GM18861 (cell line): Measurements from ENCODE around the gene AP2A2.
"Not testable (repeated sequence)": the region's sequence is repeated elsewhere in the genome, so short reads cannot be mapped to it uniquely, and the experiment has no call there.

Experiments
- ATAC-seq: cut with Tn5 transposase; IDR thresholded peaks from one replicate; pipeline ENCODE4 v1.9.1; 2021; ENCODE audit not compliant: unreplicated experiment

Gene AP2A2

DNA sequence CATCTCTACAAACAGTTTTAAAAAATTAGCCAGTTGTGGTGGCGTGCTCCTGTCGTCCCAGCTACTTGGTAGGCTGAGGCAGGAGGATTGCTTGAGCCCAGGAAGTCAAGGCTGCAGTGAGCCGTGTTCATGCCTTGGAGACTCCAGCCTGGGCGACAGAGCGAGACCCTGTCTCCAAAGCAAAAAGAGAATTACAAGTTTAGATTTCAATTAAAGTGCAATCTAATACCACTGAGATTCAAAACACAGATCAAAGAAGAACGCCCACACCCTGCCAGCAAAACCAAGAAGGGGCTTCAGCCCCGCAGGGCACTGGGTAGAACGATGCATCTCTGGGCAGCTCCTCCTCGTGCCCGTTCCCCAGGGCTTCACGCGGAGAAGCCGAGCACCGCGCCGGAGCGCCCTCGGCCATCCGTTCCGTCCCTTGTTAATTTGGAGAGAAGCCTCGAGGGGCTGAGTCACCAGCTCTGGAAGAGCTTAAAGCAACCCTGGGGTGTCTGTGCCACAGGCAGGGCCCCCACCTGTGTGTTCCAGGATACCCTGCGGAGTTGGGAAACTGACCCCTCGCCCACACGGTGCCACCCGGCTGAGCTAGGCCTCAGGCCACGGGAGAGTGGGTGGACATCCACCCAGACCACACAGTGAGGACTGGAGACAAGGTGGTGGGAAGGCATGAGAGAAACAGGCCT, 47.0 kb downstream of the AP2A2 start:
- ATAC-seq, result no peak

DNA sequence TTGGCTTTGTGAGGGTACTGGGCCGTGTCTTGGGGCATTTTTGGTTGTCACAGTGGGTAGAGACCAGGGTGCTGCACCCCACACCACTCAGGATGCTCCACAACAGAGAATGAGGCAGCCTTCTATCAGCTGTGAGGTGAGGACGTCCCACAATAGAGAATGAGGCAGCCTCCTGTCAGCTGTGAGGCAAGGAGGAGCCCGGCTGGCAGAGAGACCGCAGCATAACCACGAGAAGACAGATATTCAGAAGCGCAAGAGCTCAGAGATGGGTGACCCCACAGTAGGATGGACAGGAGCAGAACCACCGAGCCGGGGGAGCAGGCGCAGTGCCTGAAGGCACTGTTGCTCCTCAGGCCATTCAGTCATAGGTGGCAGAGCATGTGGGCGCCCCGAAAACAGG, 47.6 kb downstream of the AP2A2 start:
- ATAC-seq, result no peak

DNA sequence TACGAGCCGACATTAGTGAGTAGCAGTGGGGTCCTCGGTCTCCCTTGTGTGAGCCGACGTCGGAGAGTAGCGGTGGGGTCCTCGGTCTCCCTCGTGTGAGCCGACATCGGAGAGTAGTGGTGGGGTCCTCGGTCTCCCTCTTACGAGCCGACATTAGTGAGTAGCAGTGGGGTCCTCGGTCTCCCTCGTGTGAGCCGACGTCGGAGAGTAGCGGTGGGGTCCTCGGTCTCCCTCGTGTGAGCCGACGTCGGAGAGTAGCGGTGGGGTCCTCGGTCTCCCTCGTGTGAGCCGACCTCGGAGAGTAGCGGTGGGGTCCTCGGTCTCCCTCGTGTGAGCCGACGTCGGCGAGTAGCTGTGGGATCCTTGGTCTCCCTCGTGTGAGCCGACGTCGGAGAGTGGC, 49.7 kb downstream of the AP2A2 start:
- not testable (repeated sequence) for ATAC-seq

DNA sequence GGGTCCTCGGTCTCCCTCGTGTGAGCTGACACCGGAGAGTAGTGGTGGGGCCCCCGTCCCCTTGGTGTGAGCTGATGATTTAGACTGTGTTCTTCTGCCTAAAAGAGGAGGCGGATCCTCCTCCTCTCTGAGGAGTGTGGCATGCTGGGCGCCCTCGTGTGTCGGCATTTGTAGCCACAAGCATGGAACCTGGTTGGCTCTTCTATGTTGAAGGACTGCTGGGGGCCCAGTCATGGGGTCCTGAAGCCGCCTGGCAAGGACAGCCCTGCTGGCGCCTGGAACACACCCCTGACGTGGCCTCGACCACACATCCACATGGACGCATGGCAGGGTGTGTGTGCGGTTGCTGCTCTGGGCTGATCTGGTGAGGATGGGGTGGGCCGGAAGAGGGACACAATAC, 50.2 kb downstream of the AP2A2 start:
- ATAC-seq, result no peak

DNA sequence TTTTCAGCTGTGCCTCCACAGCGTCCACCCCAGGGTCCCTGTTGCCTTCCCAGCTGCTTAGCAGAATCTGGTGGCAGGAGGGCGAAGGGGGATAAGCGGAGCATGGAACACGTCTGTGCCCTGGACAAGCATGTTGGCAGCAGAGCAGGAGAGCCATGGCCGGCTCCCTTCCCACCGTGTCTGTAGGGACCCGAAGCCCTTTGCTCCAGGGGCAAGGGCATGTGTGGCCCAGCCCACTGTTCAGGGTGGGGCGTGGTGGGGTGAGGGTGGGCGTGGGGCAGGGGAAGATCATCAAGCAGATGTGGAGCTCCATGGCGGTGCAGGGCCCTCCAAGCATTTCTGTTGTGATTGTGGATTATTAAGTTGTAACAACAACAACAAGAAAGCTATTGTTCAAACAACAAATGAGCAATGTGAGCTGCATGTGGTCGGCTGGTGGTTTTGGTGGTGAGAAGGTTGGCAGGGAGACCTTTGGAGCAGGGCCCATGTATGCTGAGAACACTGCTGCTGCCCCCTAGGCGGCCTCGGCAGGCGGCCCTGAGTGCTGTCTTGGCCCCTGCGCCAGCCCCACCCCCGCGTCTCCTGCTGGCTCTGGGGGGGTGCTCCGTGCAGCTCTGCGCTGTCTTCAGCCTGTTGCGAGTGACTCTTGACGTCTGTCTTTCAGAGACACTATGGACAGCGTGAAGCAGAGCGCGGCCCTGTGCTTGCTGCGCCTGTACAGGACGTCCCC, 50.9 kb downstream of the AP2A2 start:
- no peak for ATAC-seq

DNA sequence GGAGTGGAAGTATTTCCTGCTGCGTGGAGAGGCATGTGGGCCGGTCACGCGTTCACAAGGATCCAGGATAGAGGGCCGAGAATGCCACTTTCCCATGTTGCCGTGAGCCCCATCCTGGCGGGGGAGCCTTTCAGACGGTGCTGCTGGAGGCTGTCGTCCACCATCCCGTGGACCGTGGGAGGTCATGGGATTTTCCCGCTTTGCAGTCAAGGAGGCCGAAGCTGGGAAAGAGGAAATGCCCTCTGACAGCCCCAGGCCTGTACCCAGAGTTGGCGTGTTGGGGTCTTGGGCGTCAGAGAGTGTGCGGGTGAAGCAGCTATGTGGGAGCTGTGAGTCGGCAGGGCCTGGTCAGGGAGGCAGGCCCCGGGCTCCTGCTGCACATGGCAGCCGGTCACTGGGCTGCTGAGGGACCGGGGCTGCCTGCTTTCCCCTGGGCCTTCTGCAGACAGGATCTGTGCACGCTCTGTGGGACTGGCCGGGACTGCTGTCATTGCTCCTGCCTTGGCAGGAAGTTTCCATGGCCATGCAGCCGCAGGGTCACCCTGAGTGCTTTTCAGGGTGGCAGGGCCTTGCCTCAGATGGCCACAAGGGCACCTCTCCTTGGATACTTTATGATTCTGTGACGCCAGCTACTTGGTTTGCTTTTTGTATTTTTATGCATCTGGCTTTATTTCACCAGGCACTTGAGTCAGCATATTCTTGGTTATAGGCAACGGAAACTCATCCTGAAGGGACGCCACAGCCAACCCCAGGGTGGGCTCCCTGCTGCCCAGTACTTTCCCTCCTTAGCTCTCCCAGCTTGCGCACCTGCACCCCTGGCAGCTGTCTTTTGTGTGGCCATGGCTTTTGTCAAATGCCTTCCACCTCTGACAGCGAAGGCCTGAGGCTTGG, 52.4 kb downstream of the AP2A2 start:
- no peak for ATAC-seq

DNA sequence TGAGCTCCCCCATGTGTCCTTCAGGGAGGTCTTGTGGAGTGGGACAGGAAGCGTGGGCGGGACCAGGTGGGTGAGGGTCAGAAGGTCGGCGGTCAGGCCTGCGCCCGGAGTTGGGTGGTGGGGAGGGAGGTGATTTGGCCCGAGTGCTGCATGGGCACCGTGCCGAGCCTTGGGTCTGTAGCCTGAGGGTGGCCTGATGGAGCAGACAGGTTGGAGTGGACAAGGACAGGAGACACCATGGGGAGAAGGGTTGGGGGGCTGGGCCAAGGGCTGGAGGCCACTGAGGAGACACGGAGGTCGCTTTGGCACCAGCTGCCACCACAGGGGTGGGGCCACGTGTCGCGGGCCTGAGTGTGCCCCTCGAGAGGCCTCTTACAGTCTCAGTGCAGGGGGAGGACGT, 53.1 kb downstream of the AP2A2 start:
- ATAC-seq, result no peak

DNA sequence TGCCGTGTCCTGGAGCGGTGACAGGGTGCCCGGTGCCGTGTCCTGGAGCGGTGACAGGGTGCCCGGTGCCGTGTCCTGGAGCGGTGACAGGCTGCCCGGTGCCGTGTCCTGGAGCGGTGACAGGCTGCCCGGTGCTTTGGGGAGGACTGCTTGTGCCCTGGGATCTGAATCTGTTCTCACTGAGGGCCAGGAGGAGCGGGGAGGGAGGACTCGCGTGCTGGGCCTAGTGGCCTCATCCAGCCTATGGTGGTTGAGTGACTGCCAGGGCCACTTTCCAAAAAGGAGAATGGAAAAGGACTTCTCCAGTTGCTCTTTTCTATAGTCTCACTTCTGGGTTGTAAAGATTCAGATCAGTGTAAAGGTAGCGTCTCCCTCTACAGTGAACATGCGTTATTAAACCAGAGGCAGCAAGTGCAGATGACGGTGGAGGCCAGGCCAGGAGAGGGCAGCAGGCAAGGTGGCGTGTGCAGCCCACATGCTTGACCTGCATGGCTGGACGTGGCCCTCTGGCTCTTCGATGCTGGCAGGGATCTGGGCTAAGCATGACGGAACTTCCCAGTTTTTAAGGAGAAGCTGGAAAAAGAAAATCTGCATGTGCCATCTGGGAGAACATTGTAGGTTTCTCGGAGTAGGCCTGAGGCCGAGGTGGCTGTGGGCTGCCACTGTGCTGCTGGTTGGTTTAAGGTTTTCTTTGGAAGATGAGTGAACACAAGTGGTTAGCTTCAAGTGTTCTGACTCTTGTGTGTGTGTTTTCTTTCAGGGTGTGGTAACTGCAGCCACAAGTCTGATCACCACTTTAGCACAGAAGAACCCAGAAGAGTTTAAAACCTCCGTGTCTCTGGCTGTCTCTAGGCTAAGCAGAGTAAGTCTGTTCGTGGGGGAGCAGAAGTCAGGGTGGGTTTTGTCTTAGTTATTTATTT, 55.0 kb downstream of the AP2A2 start:
- ATAC-seq, result no peak

DNA sequence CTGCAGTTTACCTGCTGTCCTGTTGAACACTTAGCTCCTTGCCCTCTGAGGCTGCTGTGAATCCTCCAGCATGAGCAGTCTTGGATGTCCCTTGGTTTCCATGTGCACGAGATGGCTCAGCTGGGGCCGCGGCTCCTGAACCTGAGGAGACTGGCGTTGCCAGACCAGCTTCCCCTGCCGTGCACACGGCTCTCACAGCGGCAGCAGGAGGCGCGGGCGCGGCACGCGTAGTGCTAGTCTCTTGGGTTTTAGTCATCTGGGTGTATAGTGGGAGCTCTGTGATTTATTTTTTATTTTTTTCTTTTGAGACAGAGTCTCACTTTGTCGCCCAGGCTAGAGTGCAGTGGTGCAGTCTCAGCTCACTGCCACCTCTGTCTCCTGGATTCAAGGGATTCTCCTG, 56.1 kb downstream of the AP2A2 start:
- no peak for ATAC-seq

DNA sequence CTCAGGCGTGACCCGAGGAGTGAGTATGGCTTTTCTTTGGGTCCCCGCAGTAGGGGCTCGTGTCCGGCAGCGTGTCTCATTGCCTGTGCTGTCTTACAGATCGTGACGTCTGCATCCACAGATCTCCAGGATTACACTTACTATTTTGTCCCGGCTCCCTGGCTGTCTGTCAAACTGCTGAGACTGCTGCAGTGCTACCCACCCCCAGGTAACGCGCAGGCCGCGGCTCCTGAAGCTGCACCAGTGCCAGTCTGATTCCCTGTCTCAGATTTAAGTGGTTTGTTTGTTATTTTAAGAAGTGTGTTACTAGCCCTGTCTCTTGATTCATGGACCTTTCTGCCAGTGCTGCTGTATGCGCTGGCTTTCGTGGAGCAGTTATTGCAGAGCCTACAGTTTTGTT, 58.9 kb downstream of the AP2A2 start:
- no peak for ATAC-seq

DNA sequence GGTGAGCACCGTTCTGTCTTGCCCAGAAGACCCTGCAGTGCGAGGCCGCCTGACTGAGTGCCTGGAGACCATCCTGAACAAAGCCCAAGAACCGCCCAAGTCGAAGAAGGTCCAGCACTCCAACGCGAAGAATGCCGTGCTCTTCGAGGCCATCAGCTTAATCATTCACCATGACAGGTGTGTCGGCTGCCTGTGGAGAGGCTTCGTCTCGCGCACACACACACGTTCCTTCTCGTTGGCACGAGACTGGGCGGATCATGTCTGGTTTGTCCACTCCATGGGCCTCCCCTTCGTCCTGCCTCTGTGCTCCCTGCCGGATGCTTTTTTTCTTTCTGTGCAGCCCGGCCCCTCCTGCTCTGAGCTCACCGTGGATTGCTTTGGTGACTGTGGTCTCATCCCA, 59.7 kb downstream of the AP2A2 start:
- no peak for ATAC-seq

DNA sequence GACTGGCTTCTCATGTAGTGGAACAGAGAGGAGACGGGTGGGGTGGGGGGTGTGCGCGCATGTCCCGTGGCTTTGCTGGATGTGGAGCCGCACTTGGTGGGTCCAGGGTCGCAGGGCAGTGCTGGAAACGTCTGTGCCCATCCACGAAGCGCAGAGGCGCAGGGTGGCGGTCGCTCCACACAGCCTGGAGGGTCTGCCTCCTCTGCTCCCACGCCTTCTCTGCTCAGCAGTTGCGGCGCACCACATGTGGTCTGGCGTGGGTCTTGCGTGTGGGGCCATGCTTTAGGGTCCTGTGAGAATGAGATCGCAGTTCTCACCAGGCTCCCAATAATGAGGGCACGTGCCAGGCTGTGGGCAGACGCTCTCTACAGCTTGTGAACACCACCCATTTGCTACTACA, 60.2 kb downstream of the AP2A2 start:
- no peak for ATAC-seq

DNA sequence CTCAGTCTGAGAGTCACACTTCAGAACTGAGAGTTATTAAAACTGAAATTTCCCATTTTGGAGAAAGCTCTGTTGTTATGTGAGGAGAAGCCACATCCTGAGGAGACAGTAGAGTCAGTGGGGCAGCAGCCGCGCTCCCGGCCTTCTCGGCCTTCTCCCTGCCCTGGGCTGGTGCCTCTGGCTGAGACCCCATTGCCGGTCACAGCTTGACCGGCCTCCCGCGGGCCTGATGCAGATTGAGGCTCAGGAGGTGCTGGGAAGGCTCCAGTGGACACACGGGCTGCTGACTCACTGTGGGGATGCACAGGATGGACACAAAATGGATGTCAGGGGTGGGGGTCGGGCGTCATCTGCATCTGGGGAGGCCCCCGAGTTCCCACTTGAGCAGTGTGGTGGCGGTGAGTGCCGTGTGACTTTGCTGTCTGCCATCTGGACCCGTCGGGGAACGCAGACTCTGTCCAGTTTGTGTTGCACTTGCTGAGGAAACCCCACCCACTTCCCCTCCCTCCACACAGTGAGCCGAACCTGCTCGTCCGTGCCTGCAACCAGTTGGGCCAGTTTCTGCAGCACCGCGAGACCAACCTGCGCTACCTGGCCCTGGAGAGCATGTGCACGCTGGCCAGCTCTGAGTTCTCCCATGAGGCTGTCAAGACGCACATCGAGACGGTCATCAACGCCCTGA, 60.7 kb downstream of the AP2A2 start:
- ATAC-seq, result no peak

DNA sequence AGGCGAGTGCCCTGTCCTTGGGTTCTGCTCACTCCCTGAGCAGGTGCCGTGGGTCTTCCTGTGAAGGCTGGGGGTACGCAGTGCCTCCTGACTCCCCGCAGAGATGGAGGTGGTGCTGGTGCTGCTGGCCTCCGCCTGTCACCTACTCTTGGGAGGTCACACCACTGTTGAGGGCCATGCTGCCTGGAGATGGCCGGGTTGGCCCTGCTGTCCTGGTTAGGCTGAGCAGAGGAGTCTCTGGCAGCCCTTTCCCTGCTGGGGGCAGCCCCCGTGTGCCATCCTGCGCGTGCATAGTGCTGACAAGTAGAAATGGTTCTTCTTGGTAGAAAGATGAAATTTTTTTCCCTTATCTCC, 61.3 kb downstream of the AP2A2 start:
- no peak for ATAC-seq

DNA sequence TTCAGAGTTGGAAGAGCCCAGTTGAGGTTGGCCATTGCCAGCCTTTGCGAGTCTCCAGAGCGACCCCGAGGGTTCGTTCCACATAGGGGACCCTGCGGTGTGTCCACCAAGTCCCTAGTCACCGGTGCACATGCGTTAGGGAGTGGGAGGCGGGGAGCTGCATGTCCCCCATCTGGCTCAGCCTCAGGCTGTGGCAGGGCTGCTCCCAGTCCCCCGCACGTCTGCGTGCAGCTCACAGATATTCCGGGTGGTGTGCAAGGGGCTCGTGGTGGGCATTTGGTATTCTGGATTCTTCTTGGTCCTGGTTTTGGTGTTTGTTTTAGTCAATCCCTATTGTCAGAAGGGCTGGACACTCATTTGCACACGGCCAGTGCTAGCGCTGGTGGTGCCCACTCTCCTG, 62.0 kb downstream of the AP2A2 start:
- ATAC-seq, result no peak

DNA sequence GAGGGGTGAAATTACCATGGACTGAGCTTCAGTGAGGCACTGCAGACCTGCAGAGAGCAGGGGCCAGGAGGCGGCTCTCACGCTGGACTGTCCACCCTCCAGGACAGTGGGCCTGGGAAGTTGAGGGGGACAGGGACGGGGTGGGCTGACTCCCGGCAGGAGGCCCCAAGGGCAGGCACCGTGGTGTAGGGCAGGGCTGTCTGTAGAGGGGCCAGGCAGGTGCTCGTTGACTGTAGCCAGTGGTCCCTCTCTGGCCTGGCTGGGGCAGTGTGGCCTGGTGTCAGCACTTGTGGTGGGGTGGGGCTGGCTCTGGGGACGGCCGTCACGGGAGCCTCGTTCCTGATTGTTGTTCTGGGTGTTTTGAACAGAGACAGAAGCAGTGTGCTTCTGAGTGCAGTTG, 64.4 kb downstream of the AP2A2 start:
- ATAC-seq, result no peak

DNA sequence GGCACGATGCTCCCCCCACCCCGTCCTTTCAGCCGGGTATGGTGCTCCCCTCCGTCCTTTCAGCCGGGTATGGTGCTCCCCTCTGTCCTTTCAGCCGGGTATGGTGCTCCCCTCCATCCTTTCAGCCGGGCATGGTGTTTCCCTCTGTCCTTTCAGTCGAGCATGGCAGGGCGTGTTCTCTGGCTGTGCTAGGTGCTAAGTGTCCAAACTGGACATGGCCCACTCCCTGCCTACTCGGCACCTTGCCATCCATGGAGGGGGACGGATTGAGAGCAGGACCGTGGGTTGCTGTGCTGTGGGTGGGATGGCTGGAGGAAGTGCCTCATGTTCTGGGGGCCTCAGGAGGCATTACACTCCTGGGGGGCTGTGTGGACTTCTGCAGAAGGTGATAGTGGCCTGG, 65.4 kb downstream of the AP2A2 start:
- ATAC-seq, result no peak

DNA sequence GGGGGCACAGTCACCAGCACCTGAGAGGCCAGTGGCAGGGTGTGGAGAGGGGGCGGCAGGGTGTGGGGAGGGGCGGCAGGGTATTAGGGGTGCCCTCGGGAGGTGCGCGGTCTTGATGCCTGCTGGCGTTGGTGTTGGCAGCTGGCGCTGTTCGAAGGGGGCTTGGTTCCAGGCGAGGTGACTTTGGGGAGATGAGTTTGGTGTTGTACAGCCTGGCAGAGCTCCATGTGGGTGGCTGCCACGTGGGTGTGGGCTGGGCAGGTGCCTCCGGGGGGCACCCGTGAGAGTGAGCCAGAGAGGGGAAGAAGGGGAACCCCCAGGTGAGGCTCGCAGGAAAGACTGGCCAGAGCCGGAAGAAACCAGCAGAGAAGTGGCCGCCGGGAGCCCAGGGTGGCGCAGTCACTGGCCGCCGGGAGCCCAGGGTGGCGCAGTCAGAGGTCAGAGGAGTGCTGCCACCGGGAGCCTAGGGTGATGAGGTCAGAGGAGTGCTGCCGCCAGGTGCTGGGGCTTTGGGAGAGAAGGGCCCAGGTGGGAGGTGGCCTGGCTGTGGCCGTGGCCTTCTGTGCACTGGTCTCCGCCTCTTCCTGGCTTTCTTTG, 66.1 kb downstream of the AP2A2 start:
- no peak for ATAC-seq

DNA sequence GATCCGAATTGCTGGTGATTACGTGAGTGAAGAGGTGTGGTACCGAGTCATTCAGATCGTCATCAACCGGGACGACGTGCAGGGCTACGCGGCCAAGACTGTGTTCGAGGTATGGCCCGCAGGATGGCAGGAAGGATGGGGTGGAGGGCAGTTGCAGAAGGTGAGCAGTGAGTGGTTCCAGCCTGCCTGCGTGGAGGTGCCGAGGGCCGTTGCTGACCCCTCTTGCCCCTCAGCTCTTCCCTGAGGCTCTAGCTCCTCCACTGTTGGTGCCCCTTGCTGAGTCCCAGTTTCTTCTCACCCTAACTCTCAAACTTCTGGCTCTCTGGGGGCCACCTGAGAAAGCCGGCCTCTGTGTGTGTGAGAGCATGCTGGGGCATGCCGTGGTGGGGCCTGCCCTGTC, 66.9 kb downstream of the AP2A2 start:
- ATAC-seq, result no peak

DNA sequence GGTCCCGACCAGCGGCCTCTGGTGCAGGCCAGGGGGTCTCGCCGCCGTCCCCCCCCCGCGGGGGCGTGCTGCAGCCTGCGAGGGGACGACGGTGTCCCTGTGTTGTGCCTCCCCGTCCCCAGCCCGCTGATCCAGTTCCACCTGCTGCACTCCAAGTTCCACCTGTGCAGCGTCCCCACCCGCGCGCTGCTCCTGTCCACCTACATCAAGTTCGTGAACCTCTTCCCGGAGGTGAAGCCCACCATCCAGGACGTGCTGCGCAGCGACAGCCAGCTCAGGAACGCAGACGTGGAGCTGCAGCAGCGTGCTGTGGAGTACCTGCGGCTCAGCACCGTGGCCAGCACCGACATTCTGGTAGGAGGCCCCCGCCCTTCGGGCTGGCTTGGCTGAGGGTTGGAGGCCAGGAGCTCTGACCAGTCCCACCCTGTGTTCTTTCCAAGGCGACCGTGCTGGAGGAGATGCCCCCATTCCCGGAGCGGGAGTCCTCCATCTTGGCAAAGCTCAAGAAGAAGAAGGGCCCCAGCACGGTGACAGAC, 68.0 kb downstream of the AP2A2 start:
- no peak for ATAC-seq
